Left lung (tissue), 10 donors: ENCODE measurements around the gene PKHD1. TPM values are rescaled to one million over a fixed set of nuclear protein-coding genes. Genes with fewer than 3 reads are reported as not detected.
A peak's percentile ranks its signal among the peaks of the same experiment; 100 is the strongest.

Experiments
- ATAC-seq: fragments of 200-7000 bp; cut with Tn5 transposase; one replicate; pipeline ENCODE4 v1.9.1; 2020; ENCODE audit warnings: moderate library complexity
- DNase-seq, 4 donors: peaks; one replicate each; pipeline ENCODE4 v3.0.0-alpha.2; 2013 to 2020
- H3K27ac ChIP-seq, 2 donors: fragments of 200-600 bp; sonication (generic) in 1 of 2; one replicate each; pipeline versions ENCODE4 v1.5.0 to v1.8.0; 2020 to 2021
- H3K27me3 ChIP-seq, 2 donors: fragments of 200-600 bp; sonication (generic) in 1 of 2; one replicate each; pipeline versions ENCODE4 v1.5.0 to v1.8.0; 2020 to 2021
- H3K36me3 ChIP-seq, 2 donors: fragments of 200-600 bp; sonication (generic) in 1 of 2; one replicate each; pipeline versions ENCODE4 v1.5.0 to v1.8.0; 2020 to 2021
- H3K4me1 ChIP-seq, 2 donors: fragments of 200-600 bp; one replicate each; pipeline ENCODE4 v1.8.0; 2021
- H3K4me3 ChIP-seq, 2 donors: fragments of 200-600 bp; sonication (generic) in 1 of 2; one replicate each; pipeline versions ENCODE4 v1.5.0 to v1.8.0; 2020 to 2021; ENCODE audit warnings: mild to moderate bottlenecking in 1 of 2
- H3K9me3 ChIP-seq, 2 donors: fragments of 200-600 bp; sonication (generic) in 1 of 2; one replicate each; pipeline versions ENCODE4 v1.5.0 to v1.8.0; 2020 to 2021
- intact Hi-C, 2 donors: fragments of 100-400 bp; cut with DNase I; formaldehyde crosslinking; loops; one replicate each; pipeline versions ENCODE4 v1.11.2 to v1.14.2; 2022
- polyA plus RNA-seq, 6 donors: library from polyadenylated mRNA; unstranded; fragments of 120-200 nt; gene quantifications; one replicate each; pipeline ENCODE4 v1.2.1, GENCODE V29; 2013; ENCODE audit not compliant: insufficient read length in 6 of 6
- total RNA-seq, 2 donors: library from RNA; stranded (reverse); fragmentation: NEBNext Ultra II Directional; extraction: Animal tissue kit (Norgen Biotek cat#: 25700); gene quantifications; one replicate each; pipeline ENCODE4 v1.2.1, GENCODE V29; 2021
- TF ChIP-seq, protein P1 (sequence below), 2 donors: fragments of 200-600 bp; sonication (generic) in 1 of 2; IDR thresholded peaks; one replicate each; pipeline versions ENCODE4 v1.5.0 to v1.8.0; 2021; ENCODE audit warnings: antibody characterized with exemption in 2 of 2
- donor health status: DM: no; HTN: yes; CAD: no.
- donor health status: DM: no; HTN: no; CAD: no.

The PKHD1 gene
- total and polyA plus RNA-seq, 8 donors, result 0.29 to 7.9 (median 6.2) TPM

DNA sequence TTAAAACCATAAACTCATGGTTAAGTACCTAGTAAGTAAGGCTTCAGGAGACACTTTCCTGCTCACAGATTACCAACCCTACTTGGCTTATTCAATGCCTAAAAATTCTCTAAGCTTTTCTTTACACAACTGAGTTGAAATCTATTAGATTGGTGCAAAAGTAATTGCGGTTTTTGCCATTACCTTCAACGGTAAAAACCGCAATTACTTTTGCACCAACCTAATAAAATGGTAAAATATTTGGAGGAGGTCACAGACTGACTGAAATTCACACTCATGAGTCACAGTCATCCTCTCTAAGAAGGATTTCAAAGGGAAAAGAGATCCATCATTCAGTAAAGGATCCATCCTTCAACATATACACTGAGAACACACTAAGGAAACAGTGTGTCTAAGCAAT, 25.9 kb downstream of the PKHD1 start:
- no peaks in the 10 kb centered on the region for H3K9me3 ChIP-seq
- intact Hi-C loops, result no loop called here
- H3K4me1 ChIP-seq, result peaks cover 0 to 3% of the 10 kb centered on the region in 2 donors
- H3K4me3 ChIP-seq, result no peak overlapping the region
- TF ChIP-seq, protein P1, sequence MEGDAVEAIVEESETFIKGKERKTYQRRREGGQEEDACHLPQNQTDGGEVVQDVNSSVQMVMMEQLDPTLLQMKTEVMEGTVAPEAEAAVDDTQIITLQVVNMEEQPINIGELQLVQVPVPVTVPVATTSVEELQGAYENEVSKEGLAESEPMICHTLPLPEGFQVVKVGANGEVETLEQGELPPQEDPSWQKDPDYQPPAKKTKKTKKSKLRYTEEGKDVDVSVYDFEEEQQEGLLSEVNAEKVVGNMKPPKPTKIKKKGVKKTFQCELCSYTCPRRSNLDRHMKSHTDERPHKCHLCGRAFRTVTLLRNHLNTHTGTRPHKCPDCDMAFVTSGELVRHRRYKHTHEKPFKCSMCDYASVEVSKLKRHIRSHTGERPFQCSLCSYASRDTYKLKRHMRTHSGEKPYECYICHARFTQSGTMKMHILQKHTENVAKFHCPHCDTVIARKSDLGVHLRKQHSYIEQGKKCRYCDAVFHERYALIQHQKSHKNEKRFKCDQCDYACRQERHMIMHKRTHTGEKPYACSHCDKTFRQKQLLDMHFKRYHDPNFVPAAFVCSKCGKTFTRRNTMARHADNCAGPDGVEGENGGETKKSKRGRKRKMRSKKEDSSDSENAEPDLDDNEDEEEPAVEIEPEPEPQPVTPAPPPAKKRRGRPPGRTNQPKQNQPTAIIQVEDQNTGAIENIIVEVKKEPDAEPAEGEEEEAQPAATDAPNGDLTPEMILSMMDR (IDR thresholded peaks at IDR 0.05), result no peak
- H3K27ac ChIP-seq, result no peak overlapping the region
- no peaks in the 10 kb centered on the region for H3K27me3 ChIP-seq
- DNase-seq, result no peak
- ATAC-seq, result no peak
- no peaks in the 10 kb centered on the region for H3K36me3 ChIP-seq

DNA sequence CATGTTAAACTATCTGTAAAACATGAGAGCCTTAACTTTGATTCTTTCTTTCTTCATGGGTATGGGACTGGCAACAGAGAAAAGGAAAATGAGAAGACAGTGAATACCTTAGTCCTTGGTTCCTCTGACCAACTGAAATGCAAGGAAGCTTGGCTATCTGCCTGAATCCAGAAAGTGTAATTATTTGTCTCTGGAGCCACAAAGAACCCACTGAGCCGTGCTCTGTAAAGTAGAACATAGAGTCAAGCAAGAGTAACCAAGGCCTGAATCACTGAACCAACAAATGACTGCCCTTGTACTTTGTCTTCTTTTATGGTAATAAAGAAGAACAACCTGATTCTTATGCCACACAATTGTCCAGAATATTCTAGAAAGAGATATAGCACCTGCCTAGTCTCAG, 27.6 kb downstream of the PKHD1 start:
- no peaks in the 10 kb centered on the region for H3K36me3 ChIP-seq
- DNase-seq (no peak), ATAC-seq (no peak)
- TF ChIP-seq, protein P1 (IDR thresholded peaks at IDR 0.05), result no peak
- intact Hi-C loops, result no loop called here
- no peak overlapping the region for H3K27ac ChIP-seq
- peaks cover 0 to 3% of the 10 kb centered on the region in 2 donors for H3K4me1 ChIP-seq
- no peaks in the 10 kb centered on the region for H3K27me3 ChIP-seq
- H3K9me3 ChIP-seq, result no peaks in the 10 kb centered on the region
- no peak overlapping the region for H3K4me3 ChIP-seq

DNA sequence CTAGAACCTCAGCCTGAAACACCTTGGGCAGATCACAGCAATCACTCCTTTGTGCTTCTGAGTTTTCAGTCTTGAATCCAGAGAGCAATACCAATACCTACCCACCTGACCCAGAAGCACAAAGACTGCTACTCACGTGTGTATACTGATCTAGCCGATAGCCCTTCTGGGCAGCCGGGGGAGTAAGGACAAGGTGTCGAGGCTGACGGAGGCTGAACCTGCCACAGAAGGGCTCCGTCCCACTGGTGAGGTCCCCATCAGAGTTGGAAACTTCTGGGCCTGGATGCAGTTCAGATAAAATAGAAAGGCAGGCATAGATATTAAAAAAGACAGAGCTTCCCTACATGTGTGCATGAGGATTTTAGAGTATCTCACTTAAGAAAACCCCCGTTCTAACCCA, 32.0 kb downstream of the PKHD1 start:
- Histone ChIP-seq H3K9me3 (no peaks in the 10 kb centered on the region), H3K4me1 (no peaks in the 10 kb centered on the region), H3K4me3 (no peak overlapping the region), H3K27ac (no peak overlapping the region), H3K27me3 (no peaks in the 10 kb centered on the region), H3K36me3 (no peaks in the 10 kb centered on the region)
- peak in 1 of 4 donors; percentile 51 for DNase-seq
- TF ChIP-seq, protein P1 (IDR thresholded peaks at IDR 0.05), result no peak
- ATAC-seq, result no peak
- intact Hi-C loops, result no loop called here

DNA sequence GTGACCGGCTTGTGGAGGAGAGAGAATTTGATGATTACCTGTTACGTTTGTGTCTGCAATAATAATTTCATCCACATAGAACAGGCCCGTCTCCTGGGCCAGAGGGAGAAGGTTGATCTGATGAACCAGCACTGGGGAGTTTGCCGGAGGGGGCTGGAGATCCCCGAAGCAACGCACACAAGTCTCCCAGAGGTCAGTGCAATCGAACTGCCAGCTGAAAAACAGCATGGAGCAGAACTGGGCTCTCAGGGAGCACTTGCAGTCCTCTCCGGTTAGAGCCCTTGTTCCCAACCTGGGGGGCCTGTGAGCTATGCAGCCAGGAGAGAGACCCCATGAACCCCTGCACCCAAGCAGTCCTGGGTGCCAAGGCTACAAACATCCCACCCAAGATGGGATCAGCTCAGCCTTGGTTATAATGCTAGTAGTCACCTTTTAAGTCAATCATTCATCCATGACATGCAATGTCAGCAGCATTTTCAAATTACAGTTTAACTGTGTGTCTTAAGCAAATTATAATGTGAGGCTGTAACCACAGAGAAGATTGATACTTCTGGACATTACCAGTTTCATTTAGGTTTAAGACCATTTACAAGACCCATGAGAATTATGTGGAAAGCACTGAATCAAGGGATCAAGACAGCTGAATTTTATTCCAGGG, 34.2 kb downstream of the PKHD1 start:
- ATAC-seq, result no peak

DNA sequence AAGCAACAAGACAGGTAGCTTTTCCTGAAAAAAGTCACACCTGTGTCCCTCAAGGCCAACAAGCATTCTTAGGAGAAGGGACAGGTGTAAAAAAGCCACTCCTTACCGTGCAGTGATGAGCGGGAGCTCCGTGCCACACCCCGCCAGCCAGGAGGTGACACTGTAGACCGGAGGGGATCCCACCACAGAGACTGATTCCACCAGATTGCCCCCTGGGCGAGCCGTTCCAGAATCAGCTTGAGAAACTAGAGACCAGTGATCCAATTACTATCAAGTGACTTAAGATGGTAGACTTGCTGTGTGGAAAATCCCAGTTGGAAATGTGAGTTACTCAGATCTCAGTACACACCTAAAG, 37.4 kb downstream of the PKHD1 start:
- TF ChIP-seq, protein P1 (IDR thresholded peaks at IDR 0.05), result no peak
- Histone ChIP-seq H3K4me1 (no peaks in the 10 kb centered on the region), H3K36me3 (no peaks in the 10 kb centered on the region), H3K27ac (no peak overlapping the region), H3K4me3 (no peak overlapping the region), H3K9me3 (no peaks in the 10 kb centered on the region), H3K27me3 (no peaks in the 10 kb centered on the region)
- ATAC-seq (no peak), DNase-seq (peak in 1 of 4 donors; percentile 59)
- intact Hi-C loops, result no loop called here

More for the DNA sequence above, 34.2 kb downstream of the PKHD1 start:
- no peak overlapping the region for H3K27ac ChIP-seq
- no peaks in the 10 kb centered on the region for H3K27me3 ChIP-seq
- no peaks in the 10 kb centered on the region for H3K36me3 ChIP-seq
- no peak for DNase-seq
- no peaks in the 10 kb centered on the region for H3K4me1 ChIP-seq
- H3K9me3 ChIP-seq, result no peaks in the 10 kb centered on the region
- intact Hi-C loops, result no loop called here
- TF ChIP-seq, protein P1 (IDR thresholded peaks at IDR 0.05), result no peak
- H3K4me3 ChIP-seq, result no peak overlapping the region
